22Rv1 (cell line): ENCODE results near the gene SPAG7.
"Not testable (repeated sequence)": the region's sequence is repeated elsewhere in the genome, so short reads cannot be mapped to it uniquely, and the experiment has no call there.

Source experiments
- H3K27ac ChIP-seq: fragments of 450-650 bp; 2 replicates; pipeline ENCODE4 v1.5.1; 2017
- ZFX ChIP-seq: fragments of 450-650 bp; IDR thresholded peaks from 2 replicates; pipeline ENCODE4 v1.6.1; 2017; ENCODE audit warnings: antibody characterized with exemption, borderline replicate concordance
- TF ChIP-seq, protein P1 (sequence below): fragments of 450-650 bp; IDR thresholded peaks from 2 replicates; pipeline ENCODE4 v1.5.1; 2017; ENCODE audit warnings: mild to moderate bottlenecking

SPAG7 gene

DNA sequence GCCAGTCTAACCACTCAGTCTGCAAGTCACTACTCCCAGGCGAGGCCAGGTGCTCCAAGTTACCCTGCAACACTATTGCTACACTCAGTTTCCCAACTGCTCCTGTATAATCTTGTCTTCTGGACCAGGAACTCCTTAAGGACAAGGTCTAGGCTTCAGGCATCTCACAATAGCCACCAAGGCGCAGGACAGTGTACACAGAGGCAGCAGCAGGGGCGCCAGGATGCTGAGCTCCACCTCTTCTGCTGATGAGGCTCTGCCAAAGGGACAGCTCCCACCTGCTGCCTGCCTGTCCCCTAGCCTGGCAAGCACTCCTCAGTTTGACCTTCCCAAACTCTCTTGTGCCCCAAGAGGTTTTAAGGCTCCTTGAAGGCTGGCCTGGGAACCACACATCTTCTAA, 31.2 kb downstream of the SPAG7 start:
- H3K27ac ChIP-seq = no peak overlapping the region
- TF ChIP-seq, protein P1, sequence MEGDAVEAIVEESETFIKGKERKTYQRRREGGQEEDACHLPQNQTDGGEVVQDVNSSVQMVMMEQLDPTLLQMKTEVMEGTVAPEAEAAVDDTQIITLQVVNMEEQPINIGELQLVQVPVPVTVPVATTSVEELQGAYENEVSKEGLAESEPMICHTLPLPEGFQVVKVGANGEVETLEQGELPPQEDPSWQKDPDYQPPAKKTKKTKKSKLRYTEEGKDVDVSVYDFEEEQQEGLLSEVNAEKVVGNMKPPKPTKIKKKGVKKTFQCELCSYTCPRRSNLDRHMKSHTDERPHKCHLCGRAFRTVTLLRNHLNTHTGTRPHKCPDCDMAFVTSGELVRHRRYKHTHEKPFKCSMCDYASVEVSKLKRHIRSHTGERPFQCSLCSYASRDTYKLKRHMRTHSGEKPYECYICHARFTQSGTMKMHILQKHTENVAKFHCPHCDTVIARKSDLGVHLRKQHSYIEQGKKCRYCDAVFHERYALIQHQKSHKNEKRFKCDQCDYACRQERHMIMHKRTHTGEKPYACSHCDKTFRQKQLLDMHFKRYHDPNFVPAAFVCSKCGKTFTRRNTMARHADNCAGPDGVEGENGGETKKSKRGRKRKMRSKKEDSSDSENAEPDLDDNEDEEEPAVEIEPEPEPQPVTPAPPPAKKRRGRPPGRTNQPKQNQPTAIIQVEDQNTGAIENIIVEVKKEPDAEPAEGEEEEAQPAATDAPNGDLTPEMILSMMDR = no peak

GRCh38 chr17:4935650-4936049, 32.0 kb downstream of the SPAG7 start:
- TF ChIP-seq ZFX = no peak
- TF ChIP-seq, protein P1 = no peak

GRCh38 chr17:4934173-4934979, 33.2 kb downstream of the SPAG7 start:
- no peak for TF ChIP-seq ZFX
- TF ChIP-seq, protein P1 = peak; percentile 17; the same call in 1 of the 2 replicates
- H3K27ac ChIP-seq = no peak overlapping the region

More at GRCh38 chr17:4935650-4936049, 32.0 kb downstream of the SPAG7 start:
- no peak overlapping the region for H3K27ac ChIP-seq

GRCh38 chr17:4933646-4934045, 34.0 kb downstream of the SPAG7 start:
- no peak overlapping the region for H3K27ac ChIP-seq
- TF ChIP-seq, protein P1 = no peak
- no peak for TF ChIP-seq ZFX

DNA sequence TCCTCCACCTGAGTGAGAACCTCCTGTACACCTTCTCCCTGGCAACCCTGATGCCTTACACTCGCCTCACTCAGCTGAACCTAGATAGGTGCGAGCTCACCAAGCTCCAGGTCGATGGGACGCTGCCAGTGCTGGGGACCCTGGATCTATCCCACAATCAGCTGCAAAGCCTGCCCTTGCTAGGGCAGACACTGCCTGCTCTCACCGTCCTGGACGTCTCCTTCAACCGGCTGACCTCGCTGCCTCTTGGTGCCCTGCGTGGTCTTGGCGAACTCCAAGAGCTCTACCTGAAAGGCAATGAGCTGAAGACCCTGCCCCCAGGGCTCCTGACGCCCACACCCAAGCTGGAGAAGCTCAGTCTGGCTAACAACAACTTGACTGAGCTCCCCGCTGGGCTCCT, 34.9 kb downstream of the SPAG7 start:
- no peak overlapping the region for H3K27ac ChIP-seq
- TF ChIP-seq, protein P1 = no peak
- no peak for TF ChIP-seq ZFX

DNA sequence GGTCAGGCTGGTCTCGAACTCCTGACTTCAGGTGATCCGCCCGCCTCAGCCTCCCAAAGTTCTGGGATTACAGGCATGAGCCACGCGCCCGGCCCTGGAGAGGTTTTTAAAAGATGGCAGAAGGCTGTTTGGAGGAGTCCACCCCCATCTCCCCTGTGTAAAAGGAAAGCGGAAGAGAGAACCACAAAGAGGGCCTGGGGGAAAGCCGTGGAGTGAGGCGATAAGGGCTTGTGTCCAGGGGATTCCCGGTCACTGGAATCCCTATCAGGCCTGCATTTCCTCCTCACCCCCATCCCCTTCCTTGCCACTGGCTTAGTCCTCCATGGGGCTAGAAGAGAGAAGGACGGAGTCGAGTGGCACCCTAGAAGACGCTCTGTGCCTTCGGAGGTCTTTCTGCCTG, 35.7 kb downstream of the SPAG7 start, which contains the start of gene GP1BA:
Gene GP1BA, plus strand, starts transcription at position 315 of the 400 bp plus-strand sequence. CDS start 328 bp downstream, outside the sequence.
- TF ChIP-seq, protein P1 = no peak
- TF ChIP-seq ZFX = no peak
- H3K27ac ChIP-seq = no peak within 1 kb of the TSS

- no peak overlapping the region for H3K27ac ChIP-seq
- TF ChIP-seq, protein P1 = no peak
- TF ChIP-seq ZFX = no peak
Measured at GRCh38 chr17:4928881-4929280, 38.7 kb downstream of the SPAG7 start.

- not testable (repeated sequence) for H3K27ac ChIP-seq
Measured at GRCh38 chr17:4926577-4927335, 40.9 kb downstream of the SPAG7 start.
